Measurements from ENCODE around the gene NLRP1. TPM values are rescaled to one million over a fixed set of nuclear protein-coding genes. Genes with fewer than 3 reads are reported as not detected.

Gene NLRP1
- total RNA-seq, 1 donor from 2014 or later, result 51.4 TPM

GRCh38 chr17:5500247-5500588 lies 84.1 kb downstream of the NLRP1 start:
- no peak for ATAC-seq
- intact Hi-C loops (cut with DNase I), result no loop called here
- no peak for DNase-seq (ENCODE audit: low spot score)

GRCh38 chr17:5499476-5500231 lies 84.7 kb downstream of the NLRP1 start:
- intact Hi-C loops (cut with DNase I), result no loop called here
- ATAC-seq (peak; percentile 22), DNase-seq (ENCODE audit: low spot score) (peak; percentile 56)

- ATAC-seq, result no peak
- intact Hi-C loops (cut with DNase I), result no loop called here
- DNase-seq (ENCODE audit: low spot score), result no peak
Observed at GRCh38 chr17:5492970-5493369, 91.3 kb downstream of the NLRP1 start.

- DNase-seq (ENCODE audit: low spot score), result no peak
- intact Hi-C loops (cut with DNase I), result no loop called here
Observed at GRCh38 chr17:5488752-5489151, 95.6 kb downstream of the NLRP1 start.

GRCh38 chr17:5486206-5487124 lies 97.8 kb downstream of the NLRP1 start, which contains the start of gene MIS12:
MIS12 (plus strand) TSS chr17:5486566; CDS start chr17:5488863, 2,297 bp downstream.
- ATAC-seq (peak; percentile 98), DNase-seq (ENCODE audit: low spot score) (peak; percentile 98)
- intact Hi-C loops (cut with DNase I), result no loop called here

More at GRCh38 chr17:5488752-5489151, 95.6 kb downstream of the NLRP1 start:
- ATAC-seq, result no peak

- DNase-seq (ENCODE audit: low spot score), result no peak
- ATAC-seq, result peak; percentile 6
- intact Hi-C loops (cut with DNase I), result no loop called here
Observed at GRCh38 chr17:5485270-5486205, 98.8 kb downstream of the NLRP1 start, which contains the start of gene DERL2. DERL2 (minus strand) TSS chr17:5486178; CDS start chr17:5486161, 17 bp downstream.

GRCh38 chr17:5481451-5481850 lies 102.9 kb downstream of the NLRP1 start:
- intact Hi-C loops (cut with DNase I), result no loop called here
- no peak for ATAC-seq
- no peak for DNase-seq (ENCODE audit: low spot score)

GRCh38 chr17:5480962-5481361 lies 103.3 kb downstream of the NLRP1 start:
- intact Hi-C loops (cut with DNase I), result no loop called here
- DNase-seq (ENCODE audit: low spot score), result no peak
- no peak for ATAC-seq

GRCh38 chr17:5478992-5479391 lies 105.3 kb downstream of the NLRP1 start:
- DNase-seq (ENCODE audit: low spot score) (no peak), ATAC-seq (no peak)
- intact Hi-C loops (cut with DNase I), result loop anchor here (5.0 kb wide), 1 partner anchor 197 kb away; the partner anchor contains the start of gene RABEP1

- DNase-seq (ENCODE audit: low spot score) (no peak), ATAC-seq (no peak)
- intact Hi-C loops (cut with DNase I), result no loop called here
Observed at GRCh38 chr17:5473906-5474305, 110.4 kb downstream of the NLRP1 start.

- intact Hi-C loops (cut with DNase I), result no loop called here
- DNase-seq (ENCODE audit: low spot score), result no peak
- no peak for ATAC-seq
Observed at GRCh38 chr17:5472511-5472910, 111.8 kb downstream of the NLRP1 start.

- no peak for DNase-seq (ENCODE audit: low spot score)
- no peak for ATAC-seq
- intact Hi-C loops (cut with DNase I), result no loop called here
Observed at GRCh38 chr17:5468075-5468473, 116.2 kb downstream of the NLRP1 start.

- no peak for DNase-seq (ENCODE audit: low spot score)
- intact Hi-C loops (cut with DNase I), result no loop called here
- no peak for ATAC-seq
Observed at GRCh38 chr17:5467416-5467815, 116.9 kb downstream of the NLRP1 start.

GRCh38 chr17:5466295-5466694 lies 118.0 kb downstream of the NLRP1 start:
- ATAC-seq (no peak), DNase-seq (ENCODE audit: low spot score) (no peak)
- intact Hi-C loops (cut with DNase I), result no loop called here

- intact Hi-C loops (cut with DNase I), result no loop called here
- ATAC-seq (no peak), DNase-seq (ENCODE audit: low spot score) (no peak)
Observed at GRCh38 chr17:5464717-5465507, 119.4 kb downstream of the NLRP1 start.
